ENCODE results near the gene ARHGAP27.

DNA sequence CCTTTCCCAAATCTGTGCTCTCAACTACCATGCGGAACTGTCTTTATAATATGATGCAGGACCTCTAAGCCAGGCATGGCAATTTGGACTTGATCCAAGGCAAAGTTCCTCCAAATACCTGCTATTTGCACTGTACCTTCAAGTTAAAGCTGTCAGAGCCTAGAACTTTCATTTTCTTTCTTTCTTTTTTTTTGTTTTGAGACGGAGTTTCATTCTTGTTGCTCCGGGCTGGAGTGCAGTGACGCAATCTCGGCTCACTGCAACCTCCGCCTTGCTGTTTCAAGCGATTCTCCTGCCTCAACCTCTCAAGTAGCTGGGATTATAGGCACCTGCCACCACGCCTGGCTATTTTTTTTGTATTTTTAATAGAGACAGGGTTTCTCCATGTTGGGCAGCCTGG is 51.7 kb downstream of the ARHGAP27 start:
- TF ChIP-seq ZNF274 (IDR thresholded peaks at IDR 0.05; ENCODE audit: low read depth, low read length) (no peak), SUZ12 (IDR thresholded peaks at IDR 0.05; ENCODE audit: extremely low read depth, insufficient read depth, insufficient read length) (no peak), YY1 (IDR thresholded peaks at IDR 0.05; ENCODE audit: insufficient read depth, insufficient read length) (no peak)
